CD14-positive monocyte (primary cell): Measurements from ENCODE around the gene RASL11B. TPM values are rescaled to one million over a fixed set of nuclear protein-coding genes. Genes with fewer than 3 reads are reported as not detected.

Experiments
- DNase-seq, 3 donors: peaks; one replicate each; pipeline ENCODE4 v3.0.0-alpha.2; 2011 to 2022
- H2AFZ ChIP-seq: 2 replicates; pipeline ENCODE4 v1.6.0; 2012; ENCODE audit warnings: mild to moderate bottlenecking, low read depth, low read length, inconsistent platforms; ENCODE audit not compliant: insufficient read depth, poor library complexity, severe bottlenecking
- H3K27ac ChIP-seq, 2 donors: 1 replicate in 1 of 2; 2 replicates in 1 of 2; pipeline ENCODE4 v1.5.1; 2012 to 2013; ENCODE audit warnings: low read length in 2 of 2, control low read depth in 1 of 2, inconsistent platforms in 1 of 2, low read depth in 1 of 2, mild to moderate bottlenecking in 1 of 2
- H3K27me3 ChIP-seq, 2 donors: one replicate each; pipeline versions ENCODE4 v1.6.0 to v1.6.1; 2011 to 2013; ENCODE audit warnings: low read length in 2 of 2; ENCODE audit not compliant: control insufficient read depth in 2 of 2, insufficient read depth in 2 of 2
- H3K36me3 ChIP-seq, 2 donors: replicated peaks in 1 of 2; 1 replicate in 1 of 2; 2 replicates in 1 of 2; pipeline versions ENCODE4 v1.5.1 to v1.6.1; 2012 to 2013; ENCODE audit warnings: low read length in 2 of 2, control low read depth in 1 of 2, inconsistent platforms in 1 of 2, mild to moderate bottlenecking in 1 of 2; ENCODE audit not compliant: insufficient read depth in 2 of 2, control insufficient read depth in 1 of 2
- H3K4me1 ChIP-seq, 2 donors: 1 replicate in 1 of 2; 2 replicates in 1 of 2; pipeline versions ENCODE4 v1.5.1 to v1.6.1; 2012 to 2013; ENCODE audit warnings: low read length in 2 of 2, control low read depth in 1 of 2, inconsistent platforms in 1 of 2, mild to moderate bottlenecking in 1 of 2, moderate library complexity in 1 of 2; ENCODE audit not compliant: insufficient read depth in 2 of 2, control insufficient read depth in 1 of 2
- H3K4me2 ChIP-seq: replicated peaks from 2 replicates; pipeline ENCODE3; 2012; ENCODE audit warnings: low read length, moderate library complexity, mild to moderate bottlenecking; ENCODE audit not compliant: poor library complexity, severe bottlenecking; ENCODE audit errors: extremely low read depth
- H3K4me3 ChIP-seq, 3 experiments: fragments of 200-600 bp in 1 of 3; sonication (generic) in 1 of 3; replicated peaks in 1 of 3; 1 replicate in 2 of 3; 2 replicates in 1 of 3; pipeline ENCODE4 v1.5.1; 2011 to 2013; ENCODE audit warnings: low read length in 3 of 3, mild to moderate bottlenecking in 3 of 3, control low read depth in 2 of 3, low read depth in 2 of 3, inconsistent platforms in 1 of 3, moderate library complexity in 1 of 3
- H3K79me2 ChIP-seq: 2 replicates; pipeline ENCODE4 v1.6.0; 2012; ENCODE audit warnings: mild to moderate bottlenecking, control low read depth, inconsistent platforms, low read length, moderate library complexity; ENCODE audit not compliant: insufficient read depth
- H3K9ac ChIP-seq: 2 replicates; pipeline ENCODE4 v1.6.0; 2017; ENCODE audit warnings: low read length, mild to moderate bottlenecking; ENCODE audit not compliant: insufficient read depth, poor library complexity, severe bottlenecking
- H3K9me3 ChIP-seq, 2 donors: replicated peaks in 1 of 2; 1 replicate in 1 of 2; 2 replicates in 1 of 2; pipeline versions ENCODE4 v1.5.1 to v1.6.1; 2012 to 2013; ENCODE audit warnings: low read length in 2 of 2, control low read depth in 1 of 2; ENCODE audit not compliant: control insufficient read depth in 1 of 2, insufficient read depth in 1 of 2
- H4K20me1 ChIP-seq: 2 replicates; pipeline ENCODE4 v1.6.0; 2012; ENCODE audit warnings: mild to moderate bottlenecking, low read length, control low read depth, moderate library complexity; ENCODE audit not compliant: insufficient read depth
- H3K27ac Mint-ChIP-seq, 7 donors: one replicate each; pipeline ENCODE4 v1.8.0; 2020; ENCODE audit warnings: mild to moderate bottlenecking in 7 of 7, mixed read lengths in 7 of 7, moderate library complexity in 6 of 7, inconsistent platforms in 2 of 7
- H3K27me3 Mint-ChIP-seq, 3 donors: one replicate each; pipeline ENCODE4 v1.8.0; 2021 to 2022; ENCODE audit warnings: low read depth in 3 of 3, mild to moderate bottlenecking in 3 of 3, mixed read lengths in 3 of 3, moderate library complexity in 3 of 3, inconsistent platforms in 1 of 3
- H3K36me3 Mint-ChIP-seq, 2 donors: one replicate each; pipeline ENCODE4 v1.8.0; 2020; ENCODE audit warnings: mixed read lengths in 2 of 2, inconsistent platforms in 1 of 2, mild to moderate bottlenecking in 1 of 2
- H3K4me1 Mint-ChIP-seq: one replicate; pipeline ENCODE4 v1.8.0; 2020; ENCODE audit warnings: mild to moderate bottlenecking, mixed read lengths
- H3K4me3 Mint-ChIP-seq, 2 donors: one replicate each; pipeline ENCODE4 v1.8.0; 2020; ENCODE audit warnings: mild to moderate bottlenecking in 2 of 2, mixed read lengths in 2 of 2, moderate library complexity in 1 of 2
- H3K9me3 Mint-ChIP-seq, 7 donors: one replicate each; pipeline ENCODE4 v1.8.0; 2020 to 2022; ENCODE audit warnings: mixed read lengths in 7 of 7, mild to moderate bottlenecking in 6 of 7, moderate library complexity in 6 of 7, inconsistent platforms in 2 of 7
- CTCF ChIP-seq: fragments of 200-600 bp; IDR thresholded peaks from one replicate; pipeline ENCODE4 v1.8.0; 2022; ENCODE audit warnings: antibody characterized with exemption, mild to moderate bottlenecking
- WGBS: methylation state at CpG from one replicate; pipeline ENCODE4 v1.1.5; 2013; ENCODE audit warnings: missing lambda C conversion rate; ENCODE audit not compliant: insufficient coverage; 5-methylcytosine and 5-hydroxymethylcytosine counted together
- intact Hi-C, 2 donors: fragments of 100-400 bp; cut with micrococcal nuclease; formaldehyde crosslinking; loops; one replicate each; pipeline versions ENCODE4 v1.15.0 to v1.15.1; 2023
- polyA plus RNA-seq, 3 donors: library from polyadenylated mRNA; depleted of rRNA in 1 of 3; unstranded in 2 of 3; stranded (reverse) in 1 of 3; fragments of 300-500 nt in 2 of 3; fragments of >200 nt in 1 of 3; fragmentation: Illumina TruSeq in 2 of 3; gene quantifications; 1 replicate in 2 of 3; 2 replicates in 1 of 3; pipeline ENCODE4 v1.2.3, GENCODE V29; 2012 to 2021

RASL11B gene
- polyA plus RNA-seq, 3 donors: not detected

- H2AFZ ChIP-seq: no peak overlapping the region
- H3K27ac ChIP-seq: no peak overlapping the region
- H3K36me3 ChIP-seq: no peaks in the 10 kb centered on the region
- Mint-ChIP-seq H3K9me3 (peaks cover 0 to 6% (median 0%) of the 10 kb centered on the region in 7 donors), H3K4me3 (no peak overlapping the region), H3K27me3 (peaks cover 14 to 17% (median 15%) of the 10 kb centered on the region in 3 donors), H3K27ac (peak overlapping the region in 1 of 7 donors; percentile 57), H3K4me1 (no peaks in the 10 kb centered on the region), H3K36me3 (peaks cover 5 to 9% of the 10 kb centered on the region in 2 donors)
- H3K4me1 ChIP-seq: peaks cover 5 to 6% of the 10 kb centered on the region in 2 donors
- 97% methylated on average over 4 of the region's 4 CpGs for WGBS
- no peak overlapping the region for H3K4me3 ChIP-seq
- H3K79me2 ChIP-seq: no peaks in the 10 kb centered on the region
- no peak for TF ChIP-seq CTCF
- H3K4me2 ChIP-seq: no peak overlapping the region
- intact Hi-C loops: no loop called here
- no peak overlapping the region for H3K9ac ChIP-seq
- no peaks in the 10 kb centered on the region for H3K9me3 ChIP-seq
- H3K27me3 ChIP-seq: peaks cover 14 to 16% of the 10 kb centered on the region in 2 donors
- no peak for DNase-seq
- H4K20me1 ChIP-seq: no peaks in the 10 kb centered on the region
These were observed 5.0 kb downstream of the RASL11B start for GRCh38 chr4:52867163-52867562.

- Histone ChIP-seq H3K79me2 (no peaks in the 10 kb centered on the region), H3K27ac (no peak overlapping the region), H3K4me2 (no peak overlapping the region), H3K4me1 (no peaks in the 10 kb centered on the region), H3K36me3 (no peaks in the 10 kb centered on the region), H4K20me1 (no peaks in the 10 kb centered on the region), H3K27me3 (peaks cover 7 to 9% of the 10 kb centered on the region in 2 donors), H3K9me3 (no peaks in the 10 kb centered on the region), H3K4me3 (no peak overlapping the region), H3K9ac (no peak overlapping the region), H2AFZ (no peak overlapping the region)
- DNase-seq: no peak
- Mint-ChIP-seq H3K4me3 (no peak overlapping the region), H3K36me3 (peaks cover 6 to 9% of the 10 kb centered on the region in 2 donors), H3K9me3 (peaks cover 0 to 2% (median 0%) of the 10 kb centered on the region in 7 donors), H3K27ac (no peak overlapping the region), H3K4me1 (no peaks in the 10 kb centered on the region), H3K27me3 (peaks cover 6 to 11% (median 8%) of the 10 kb centered on the region in 3 donors)
- 96% methylated on average over 3 of the region's 8 CpGs for WGBS
- intact Hi-C loops: no loop called here
- no peak for TF ChIP-seq CTCF
These were observed 6.0 kb downstream of the RASL11B start for GRCh38 chr4:52868133-52868532.
